Ramos (cell line): Measurements from ENCODE around the gene RAMP3.
"Not testable (repeated sequence)": the region's sequence is repeated elsewhere in the genome, so short reads cannot be mapped to it uniquely, and the experiment has no call there.

Experiments
- in situ Hi-C: fragments of 300-500 bp; cut with MboI; formaldehyde crosslinking; loops from one replicate; pipeline ENCODE4 v1.14.3; 2022; ENCODE audit warnings: low sequenced_read_pairs; ENCODE audit not compliant: unreplicated experiment

The RAMP3 gene

GRCh38 chr7:45188736-45189135 is 31.1 kb downstream of the RAMP3 start:
- in situ Hi-C loops = no loop called here

DNA sequence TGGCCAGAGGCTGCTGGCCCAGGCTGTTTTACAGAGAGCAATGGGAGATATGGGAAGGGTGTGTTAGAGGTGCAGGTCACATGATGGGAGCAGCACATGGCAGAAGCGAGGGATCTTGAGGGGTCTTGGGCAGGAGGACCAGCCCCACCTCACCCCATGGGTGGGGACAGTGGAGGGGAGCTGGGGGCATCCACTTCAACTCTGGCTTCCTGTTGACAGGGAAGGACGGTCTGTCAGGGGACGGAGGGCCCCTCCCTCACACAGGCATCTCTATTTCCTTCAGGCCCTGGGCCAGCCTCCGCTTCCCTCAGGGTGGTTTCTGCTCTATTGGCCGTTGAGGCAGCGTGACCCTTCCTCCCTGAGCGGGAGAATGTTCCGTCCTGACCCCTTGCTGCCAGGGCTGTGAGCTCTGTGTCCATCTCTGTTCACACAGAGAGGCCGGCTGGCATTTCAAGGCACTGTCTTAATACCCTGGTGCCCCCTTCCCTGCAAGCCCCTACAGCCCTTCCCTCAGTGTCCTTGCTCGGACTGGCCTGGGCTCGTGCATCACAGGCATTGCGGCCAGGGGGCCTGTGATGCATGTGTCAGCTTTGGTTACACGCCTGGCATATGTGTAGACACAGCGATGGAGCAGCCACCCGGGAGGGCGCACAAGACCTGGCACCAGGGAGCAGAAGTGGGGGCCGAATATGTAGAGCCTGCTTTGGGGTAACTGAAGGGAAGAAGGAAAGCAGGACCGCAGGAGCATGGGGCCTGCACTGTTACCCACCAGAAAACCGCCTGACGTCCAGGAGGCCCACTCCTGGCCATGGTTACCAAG is 31.8 kb downstream of the RAMP3 start:
- in situ Hi-C loops = no loop called here

- in situ Hi-C loops = no loop called here
These were observed 33.0 kb downstream of the RAMP3 start for GRCh38 chr7:45190406-45191165.

GRCh38 chr7:45191396-45191795 is 33.8 kb downstream of the RAMP3 start:
- in situ Hi-C loops = no loop called here

GRCh38 chr7:45192621-45193041 is 35.0 kb downstream of the RAMP3 start:
- in situ Hi-C loops = no loop called here

GRCh38 chr7:45193828-45194227 is 36.2 kb downstream of the RAMP3 start:
- in situ Hi-C loops = no loop called here

GRCh38 chr7:45196374-45196773 is 38.8 kb downstream of the RAMP3 start:
- in situ Hi-C loops = no loop called here

- in situ Hi-C loops = no loop called here
These were observed 39.9 kb downstream of the RAMP3 start for GRCh38 chr7:45197461-45197860.

DNA sequence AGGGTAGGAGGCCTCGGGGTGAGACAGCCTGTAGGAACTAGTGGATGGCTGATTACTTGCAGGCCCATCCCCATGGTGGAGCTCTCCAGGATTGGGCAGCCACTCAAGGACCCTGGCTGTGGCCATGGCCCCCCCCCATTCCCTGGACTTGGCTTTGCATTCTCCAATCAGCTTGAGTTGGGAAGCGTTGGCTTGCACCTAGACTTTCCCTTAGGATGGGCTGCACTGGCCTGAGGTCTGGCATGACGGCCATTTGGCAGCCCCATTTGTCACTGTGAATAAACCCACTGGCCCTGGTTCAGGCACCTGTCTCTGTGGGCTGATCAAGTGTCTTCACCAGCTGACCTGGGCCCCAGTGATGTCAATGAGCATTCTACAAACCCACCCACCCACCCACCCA is 41.4 kb downstream of the RAMP3 start:
- in situ Hi-C loops = no loop called here

DNA sequence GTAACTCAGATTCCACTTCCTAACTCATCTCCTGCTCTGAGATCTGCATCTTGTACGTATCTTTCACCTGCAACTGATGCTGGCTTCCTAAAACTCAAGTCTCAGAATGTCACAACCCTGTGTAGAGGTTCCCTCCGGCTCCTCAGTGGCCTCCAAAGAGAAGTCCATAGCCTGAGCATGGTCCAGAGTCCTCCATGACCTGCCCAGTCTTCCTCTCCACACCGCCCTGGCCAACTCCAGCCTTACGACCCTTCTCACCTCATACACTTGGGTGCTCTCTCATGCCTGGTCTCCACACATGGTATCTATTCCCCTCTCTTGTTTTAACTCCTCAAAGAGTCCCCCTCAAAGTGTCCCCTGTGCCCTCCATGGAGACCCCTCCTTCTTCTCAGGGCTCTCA is 41.9 kb downstream of the RAMP3 start:
- in situ Hi-C loops = no loop called here

GRCh38 chr7:45202625-45203024 is 45.0 kb downstream of the RAMP3 start:
- in situ Hi-C loops = no loop called here

- in situ Hi-C loops = no loop called here
These were observed 45.4 kb downstream of the RAMP3 start for GRCh38 chr7:45203036-45203435.

GRCh38 chr7:45203459-45203858 is 45.9 kb downstream of the RAMP3 start:
- in situ Hi-C loops = no loop called here

GRCh38 chr7:45203936-45204445 is 46.4 kb downstream of the RAMP3 start:
- in situ Hi-C loops = no loop called here

GRCh38 chr7:45206266-45206665 is 48.7 kb downstream of the RAMP3 start:
- in situ Hi-C loops = not testable (repeated sequence)

- in situ Hi-C loops = not testable (repeated sequence)
These were observed 52.3 kb downstream of the RAMP3 start for GRCh38 chr7:45209909-45210308.

DNA sequence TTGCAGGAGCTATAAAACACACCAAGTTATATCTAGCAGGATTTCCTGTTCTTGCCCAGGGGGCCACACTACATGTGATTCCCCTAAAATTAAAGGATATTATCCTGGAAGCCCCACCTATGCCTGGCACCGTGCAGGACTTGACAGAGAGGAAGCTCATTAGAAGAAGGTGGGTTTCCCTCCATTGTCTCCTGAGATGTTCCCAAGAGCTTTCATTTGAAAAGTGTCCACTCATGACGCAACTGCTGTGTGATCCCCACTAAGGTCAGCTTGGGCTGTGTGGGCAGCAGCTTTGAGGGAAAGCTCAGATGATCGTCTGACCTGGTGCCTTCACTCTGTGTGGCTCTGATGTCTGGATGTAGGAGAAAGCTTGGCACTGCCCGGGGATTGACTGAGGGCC is 53.5 kb downstream of the RAMP3 start:
- in situ Hi-C loops = no loop called here

- in situ Hi-C loops = no loop called here
These were observed 54.4 kb downstream of the RAMP3 start for GRCh38 chr7:45211958-45212357.

DNA sequence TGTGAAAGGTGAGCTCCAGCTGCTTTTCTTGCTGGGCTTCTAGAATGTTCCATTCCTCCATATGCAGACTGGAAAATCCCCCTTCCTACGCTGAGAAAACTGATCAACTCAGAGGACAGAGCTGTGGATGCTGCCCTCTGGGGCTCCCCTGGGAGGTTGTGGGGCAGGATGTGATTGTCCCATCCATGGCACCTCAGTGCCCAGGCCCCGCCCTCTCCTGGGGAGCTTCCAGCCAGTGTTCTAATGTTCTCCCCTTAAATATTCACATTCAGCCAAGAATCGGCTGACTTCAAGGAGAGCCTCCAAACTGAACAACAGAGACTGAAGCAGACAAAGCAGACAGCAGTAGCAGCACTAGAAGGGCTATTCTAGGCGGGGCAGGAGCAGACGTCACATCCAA is 55.0 kb downstream of the RAMP3 start:
- in situ Hi-C loops = no loop called here

DNA sequence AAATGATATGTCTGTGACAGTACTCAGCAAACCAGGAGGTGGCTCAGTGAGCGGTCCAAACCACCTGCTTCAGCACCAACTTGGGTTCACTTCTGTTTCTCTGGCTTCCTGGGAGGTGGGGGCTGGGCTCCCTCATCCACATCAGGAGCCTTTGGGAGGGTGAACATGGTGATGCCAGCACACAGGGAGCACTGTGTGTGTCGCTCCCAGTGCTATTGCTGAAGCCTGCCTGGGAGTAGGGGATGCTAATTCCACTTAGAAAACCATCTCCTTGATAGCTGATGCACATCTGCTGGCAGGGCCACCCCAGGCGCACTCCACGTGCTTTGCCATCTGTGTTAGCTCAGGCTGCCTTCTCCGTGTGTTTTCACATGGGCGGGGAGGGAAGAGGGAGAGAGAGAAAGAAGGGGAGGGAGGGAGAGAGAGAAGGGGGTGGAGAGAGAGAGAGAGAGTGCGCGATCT is 58.0 kb downstream of the RAMP3 start:
- in situ Hi-C loops = no loop called here

DNA sequence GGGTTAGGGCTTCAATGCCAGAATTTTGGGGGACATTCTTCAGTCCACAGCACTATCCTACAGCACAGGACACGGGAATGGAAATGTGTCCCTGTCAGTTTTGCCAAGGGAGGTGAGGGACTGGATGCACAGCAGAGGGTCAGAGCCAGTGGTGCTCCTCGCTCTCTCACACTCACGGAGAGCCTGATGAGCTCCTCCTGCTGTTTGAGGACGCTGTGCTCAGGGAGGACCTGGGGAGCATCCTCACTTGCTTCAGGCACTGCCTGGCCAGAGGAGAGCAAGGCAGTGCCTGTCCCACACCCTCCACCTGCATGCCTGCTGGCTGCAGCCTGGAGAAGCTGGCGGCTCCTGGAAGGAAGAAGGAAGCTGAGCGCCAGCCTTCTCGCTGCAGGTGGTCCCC is 58.6 kb downstream of the RAMP3 start:
- in situ Hi-C loops = no loop called here
